Parathyroid adenoma (tissue), 2 donors: Measurements from ENCODE around the gene NEK10.

ENCODE experiments used
- H2AFZ ChIP-seq: fragments of 300-600 bp; sonication (generic); one replicate; pipeline ENCODE4 v1.7.0; 2017; ENCODE audit warnings: antibody characterized with exemption, mild to moderate bottlenecking
- H3K27ac ChIP-seq: fragments of 300-600 bp; sonication (generic); one replicate; pipeline ENCODE4 v1.7.0; 2017
- H3K27me3 ChIP-seq: fragments of 300-600 bp; sonication (generic); one replicate; pipeline ENCODE4 v1.7.0; 2017; ENCODE audit warnings: low read length; ENCODE audit not compliant: control insufficient read depth, insufficient read depth
- H3K36me3 ChIP-seq: fragments of 300-600 bp; sonication (generic); one replicate; pipeline ENCODE4 v1.7.0; 2017; ENCODE audit warnings: low read length; ENCODE audit not compliant: control insufficient read depth, insufficient read depth
- H3K4me1 ChIP-seq: fragments of 300-600 bp; sonication (generic); one replicate; pipeline ENCODE4 v1.7.0; 2017; ENCODE audit warnings: control low read depth
- H3K4me2 ChIP-seq: fragments of 300-600 bp; sonication (generic); one replicate; pipeline ENCODE4 v1.7.0; 2017; ENCODE audit warnings: low read length
- H3K4me3 ChIP-seq: fragments of 300-600 bp; sonication (generic); one replicate; pipeline ENCODE4 v1.7.0; 2017; ENCODE audit warnings: low read depth, low read length
- H3K79me2 ChIP-seq: fragments of 300-600 bp; sonication (generic); one replicate; pipeline ENCODE4 v1.7.0; 2017; ENCODE audit warnings: control low read depth
- H3K9ac ChIP-seq: fragments of 300-600 bp; sonication (generic); one replicate; pipeline ENCODE4 v1.7.0; 2017; ENCODE audit warnings: mild to moderate bottlenecking
- H3K9me3 ChIP-seq: fragments of 300-600 bp; sonication (generic); one replicate; pipeline ENCODE4 v1.7.0; 2017; ENCODE audit warnings: low read length; ENCODE audit not compliant: control insufficient read depth
- TF ChIP-seq, protein P1 (sequence below): fragments of 300-600 bp; sonication (generic); IDR thresholded peaks from one replicate; pipeline ENCODE4 v1.7.0; 2017; ENCODE audit warnings: antibody characterized with exemption, mild to moderate bottlenecking
- donor health status: primary hyperparathyroidism.

Gene NEK10

DNA sequence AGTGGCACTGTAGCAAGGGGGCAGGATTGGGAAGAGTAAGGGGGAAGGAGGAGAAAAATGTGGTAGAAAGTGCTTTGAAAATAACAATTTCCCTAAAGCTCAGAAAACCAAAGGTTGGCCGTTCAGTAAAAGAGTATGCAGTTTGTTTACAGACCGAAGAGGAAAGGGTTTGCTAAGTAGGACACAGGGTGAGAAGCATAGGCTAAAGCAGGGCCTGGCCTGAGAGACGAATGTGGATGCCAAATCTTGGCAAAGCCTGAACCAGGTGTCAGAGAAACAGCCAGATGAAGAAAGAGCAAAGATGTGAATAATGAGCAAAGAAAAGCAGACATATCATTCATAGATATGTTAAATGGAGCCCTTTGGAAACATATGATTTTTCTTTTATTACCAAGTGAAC lies 17.1 kb downstream of the NEK10 start:
- Histone ChIP-seq H3K27me3 (no peaks in the 10 kb centered on the region), H3K9me3 (no peaks in the 10 kb centered on the region), H3K4me3 (no peak overlapping the region), H3K4me1 (no peaks in the 10 kb centered on the region), H3K9ac (no peak overlapping the region), H2AFZ (no peak overlapping the region), H3K36me3 (no peaks in the 10 kb centered on the region), H3K79me2 (no peaks in the 10 kb centered on the region), H3K4me2 (no peak overlapping the region), H3K27ac (no peak overlapping the region)
- TF ChIP-seq, protein P1, sequence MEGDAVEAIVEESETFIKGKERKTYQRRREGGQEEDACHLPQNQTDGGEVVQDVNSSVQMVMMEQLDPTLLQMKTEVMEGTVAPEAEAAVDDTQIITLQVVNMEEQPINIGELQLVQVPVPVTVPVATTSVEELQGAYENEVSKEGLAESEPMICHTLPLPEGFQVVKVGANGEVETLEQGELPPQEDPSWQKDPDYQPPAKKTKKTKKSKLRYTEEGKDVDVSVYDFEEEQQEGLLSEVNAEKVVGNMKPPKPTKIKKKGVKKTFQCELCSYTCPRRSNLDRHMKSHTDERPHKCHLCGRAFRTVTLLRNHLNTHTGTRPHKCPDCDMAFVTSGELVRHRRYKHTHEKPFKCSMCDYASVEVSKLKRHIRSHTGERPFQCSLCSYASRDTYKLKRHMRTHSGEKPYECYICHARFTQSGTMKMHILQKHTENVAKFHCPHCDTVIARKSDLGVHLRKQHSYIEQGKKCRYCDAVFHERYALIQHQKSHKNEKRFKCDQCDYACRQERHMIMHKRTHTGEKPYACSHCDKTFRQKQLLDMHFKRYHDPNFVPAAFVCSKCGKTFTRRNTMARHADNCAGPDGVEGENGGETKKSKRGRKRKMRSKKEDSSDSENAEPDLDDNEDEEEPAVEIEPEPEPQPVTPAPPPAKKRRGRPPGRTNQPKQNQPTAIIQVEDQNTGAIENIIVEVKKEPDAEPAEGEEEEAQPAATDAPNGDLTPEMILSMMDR, result no peak

DNA sequence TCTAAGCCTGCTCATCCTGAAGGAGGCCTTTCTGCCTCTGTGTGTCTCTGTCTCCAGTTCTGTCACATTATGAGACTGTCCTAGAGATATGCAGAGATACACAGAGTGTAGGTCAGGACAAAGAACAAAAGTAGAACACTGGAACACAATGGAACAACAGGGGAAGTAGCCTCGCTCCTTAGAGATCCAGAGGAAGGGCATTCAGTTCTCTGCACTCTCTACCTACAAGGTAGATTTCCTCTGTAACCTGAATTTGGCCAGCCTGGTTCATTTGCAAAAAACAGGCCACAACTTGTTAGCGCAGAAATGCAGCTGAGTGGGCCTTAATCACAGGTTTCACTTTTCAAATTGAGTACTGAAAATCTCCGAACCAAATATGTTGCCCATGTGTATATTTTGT lies 19.4 kb downstream of the NEK10 start:
- Histone ChIP-seq H2AFZ (no peak overlapping the region), H3K4me1 (no peaks in the 10 kb centered on the region), H3K9me3 (no peaks in the 10 kb centered on the region), H3K79me2 (no peaks in the 10 kb centered on the region), H3K4me2 (no peak overlapping the region), H3K27me3 (no peaks in the 10 kb centered on the region), H3K27ac (no peak overlapping the region), H3K36me3 (no peaks in the 10 kb centered on the region), H3K4me3 (no peak overlapping the region), H3K9ac (no peak overlapping the region)
- TF ChIP-seq, protein P1, result no peak

DNA sequence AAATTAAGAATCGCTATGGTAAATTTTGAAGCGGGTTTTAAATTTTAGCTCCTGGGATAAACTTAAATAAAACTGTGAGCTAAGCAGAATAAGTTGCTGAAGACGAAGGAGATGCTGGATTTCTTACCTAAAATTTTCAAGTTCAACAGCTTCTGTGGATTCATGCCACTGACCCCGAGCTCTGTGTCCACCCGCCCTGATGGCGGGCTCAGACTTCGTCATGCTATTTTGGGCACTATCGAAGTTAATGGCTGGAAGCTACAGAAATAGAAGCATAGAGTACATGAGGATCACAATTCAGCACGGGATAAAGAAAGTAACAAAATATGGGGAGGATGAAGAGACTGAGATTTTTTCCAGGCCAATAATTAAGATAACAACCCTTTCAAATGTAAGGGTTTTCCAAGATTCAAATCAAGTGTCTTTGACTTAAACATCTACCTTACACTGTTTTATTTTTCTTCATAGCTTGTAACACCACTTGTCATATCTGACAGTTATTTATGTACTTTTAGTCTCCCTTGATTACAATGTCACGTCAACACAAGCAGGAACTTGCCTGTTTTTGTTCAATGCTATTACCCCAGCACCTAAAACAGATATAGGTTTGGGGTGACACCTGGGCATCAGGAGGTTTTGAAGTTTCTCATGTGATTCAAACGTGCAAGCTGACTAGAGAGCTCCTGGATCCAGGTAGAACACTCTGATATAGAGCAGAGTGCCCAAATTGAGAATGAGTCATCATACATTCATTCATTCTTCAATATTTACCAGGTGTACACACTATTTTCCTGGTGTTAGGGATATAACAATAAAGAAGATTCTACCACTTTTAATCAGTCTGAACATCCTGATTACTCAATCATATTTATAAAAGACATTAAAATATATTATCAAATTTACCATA lies 23.0 kb downstream of the NEK10 start:
- no peak overlapping the region for H3K4me2 ChIP-seq
- TF ChIP-seq, protein P1, result no peak
- H3K79me2 ChIP-seq, result no peaks in the 10 kb centered on the region

DNA sequence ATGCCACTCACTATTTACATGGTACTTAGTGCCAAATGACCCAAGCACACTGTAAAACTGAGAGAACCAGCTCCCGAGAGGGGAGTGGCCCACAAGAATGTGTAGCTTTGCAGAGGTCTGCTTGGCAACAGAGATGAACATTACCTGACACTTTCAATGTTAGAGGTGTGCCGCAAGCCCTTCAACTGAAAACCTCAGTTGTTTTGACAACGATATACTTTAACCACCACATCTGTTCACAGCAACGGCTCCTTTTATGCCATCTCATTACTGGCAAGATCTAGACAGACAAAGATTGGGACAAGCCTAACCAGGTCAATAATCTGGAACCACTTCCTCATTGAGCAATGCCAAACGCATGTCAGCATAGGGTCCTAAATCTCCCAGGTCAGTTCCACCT lies 23.7 kb downstream of the NEK10 start:
- TF ChIP-seq, protein P1, result no peak
- no peak overlapping the region for H3K4me2 ChIP-seq
- H3K9ac ChIP-seq, result no peak overlapping the region
- H3K79me2 ChIP-seq, result no peaks in the 10 kb centered on the region
- no peak overlapping the region for H2AFZ ChIP-seq
- H3K4me3 ChIP-seq, result no peak overlapping the region
- no peaks in the 10 kb centered on the region for H3K27me3 ChIP-seq
- no peaks in the 10 kb centered on the region for H3K36me3 ChIP-seq
- H3K4me1 ChIP-seq, result no peaks in the 10 kb centered on the region
- H3K27ac ChIP-seq, result no peak overlapping the region
- no peaks in the 10 kb centered on the region for H3K9me3 ChIP-seq

More for the DNA sequence above, 23.0 kb downstream of the NEK10 start:
- Histone ChIP-seq H3K4me3 (no peak overlapping the region), H3K9ac (no peak overlapping the region), H3K36me3 (no peaks in the 10 kb centered on the region), H3K4me1 (no peaks in the 10 kb centered on the region), H3K9me3 (no peaks in the 10 kb centered on the region), H3K27ac (no peak overlapping the region), H2AFZ (no peak overlapping the region), H3K27me3 (no peaks in the 10 kb centered on the region)

DNA sequence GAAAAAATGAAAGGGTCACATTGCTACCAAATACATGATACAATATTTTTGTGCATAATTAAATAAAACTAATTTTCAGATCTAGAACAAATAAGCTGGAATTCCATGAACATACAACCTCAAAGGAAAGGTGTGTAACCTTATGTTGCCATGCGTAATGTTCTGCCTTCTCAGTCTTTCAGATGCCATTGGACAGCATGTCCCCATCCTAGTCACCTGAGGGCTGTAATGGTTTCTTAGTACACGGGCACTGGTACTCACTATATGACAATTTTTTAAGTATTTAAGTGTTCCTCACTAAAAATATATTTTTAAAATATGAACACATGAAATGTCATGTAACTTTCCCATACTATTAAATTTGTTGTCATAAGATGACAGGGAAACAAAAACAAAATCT lies 24.1 kb downstream of the NEK10 start:
- Histone ChIP-seq H3K36me3 (no peaks in the 10 kb centered on the region), H2AFZ (no peak overlapping the region), H3K27me3 (no peaks in the 10 kb centered on the region), H3K4me1 (no peaks in the 10 kb centered on the region), H3K9me3 (no peaks in the 10 kb centered on the region), H3K4me2 (no peak overlapping the region), H3K27ac (no peak overlapping the region), H3K79me2 (no peaks in the 10 kb centered on the region), H3K4me3 (no peak overlapping the region), H3K9ac (no peak overlapping the region)
- TF ChIP-seq, protein P1, result no peak
